Stimulated activated CD8-positive, alpha-beta memory T cell treated with anti-CD3 and anti-CD28 coated beads, Interleukin-4, amount 100 ng/mL, for 1 hour (primary cell): ENCODE data around the gene DPAGT1.
"Not testable (repeated sequence)": the region's sequence is repeated elsewhere in the genome, so short reads cannot be mapped to it uniquely, and the experiment has no call there.

Experiments used
- DNase-seq, 2 donors: peaks; one replicate each; pipeline ENCODE4 v3.0.0-alpha.2; 2020; ENCODE audit warnings: low read depth in 2 of 2, low spot score in 1 of 2

The DPAGT1 gene

DNA sequence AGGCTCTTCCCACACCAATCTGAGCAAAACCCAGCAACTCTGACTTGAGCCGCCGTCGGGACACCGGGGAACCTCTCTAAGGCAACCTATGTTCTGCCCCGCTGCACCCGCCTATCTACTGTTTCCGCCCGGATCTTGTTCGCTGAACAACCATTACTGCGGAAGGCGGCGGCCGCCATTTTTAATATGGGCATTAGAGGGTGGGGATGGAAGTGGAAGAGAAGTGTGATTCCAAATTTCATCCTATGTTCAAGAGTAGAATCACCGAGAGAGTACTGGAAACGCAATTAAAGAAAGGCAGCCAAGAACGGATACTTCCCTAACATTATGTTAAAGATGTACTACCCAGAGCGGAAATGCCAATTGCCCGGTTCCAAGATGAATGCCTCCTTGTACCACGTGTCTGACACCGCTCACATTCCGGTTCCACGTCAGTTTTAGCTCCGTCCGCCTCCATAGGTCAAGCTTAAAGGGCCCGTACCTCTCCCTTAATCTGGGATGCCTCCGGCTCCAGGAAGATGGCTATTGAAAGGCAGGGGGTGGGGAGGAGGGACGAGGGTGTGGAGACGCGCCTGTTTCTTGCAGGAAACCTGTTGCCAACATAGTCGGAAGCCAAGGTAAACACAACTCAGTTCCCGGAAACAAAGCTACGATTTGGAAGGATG, at the start of gene DPAGT1:
Gene DPAGT1 (minus strand): TSS at position 95 of the 665 bp plus-strand sequence. CDS start 198 bp downstream, outside the sequence.
- peak; percentile 63 to 74 for DNase-seq

GRCh38 chr11:119149786-119150275, 48.2 kb upstream of the DPAGT1 start:
- no peak for DNase-seq

DNA sequence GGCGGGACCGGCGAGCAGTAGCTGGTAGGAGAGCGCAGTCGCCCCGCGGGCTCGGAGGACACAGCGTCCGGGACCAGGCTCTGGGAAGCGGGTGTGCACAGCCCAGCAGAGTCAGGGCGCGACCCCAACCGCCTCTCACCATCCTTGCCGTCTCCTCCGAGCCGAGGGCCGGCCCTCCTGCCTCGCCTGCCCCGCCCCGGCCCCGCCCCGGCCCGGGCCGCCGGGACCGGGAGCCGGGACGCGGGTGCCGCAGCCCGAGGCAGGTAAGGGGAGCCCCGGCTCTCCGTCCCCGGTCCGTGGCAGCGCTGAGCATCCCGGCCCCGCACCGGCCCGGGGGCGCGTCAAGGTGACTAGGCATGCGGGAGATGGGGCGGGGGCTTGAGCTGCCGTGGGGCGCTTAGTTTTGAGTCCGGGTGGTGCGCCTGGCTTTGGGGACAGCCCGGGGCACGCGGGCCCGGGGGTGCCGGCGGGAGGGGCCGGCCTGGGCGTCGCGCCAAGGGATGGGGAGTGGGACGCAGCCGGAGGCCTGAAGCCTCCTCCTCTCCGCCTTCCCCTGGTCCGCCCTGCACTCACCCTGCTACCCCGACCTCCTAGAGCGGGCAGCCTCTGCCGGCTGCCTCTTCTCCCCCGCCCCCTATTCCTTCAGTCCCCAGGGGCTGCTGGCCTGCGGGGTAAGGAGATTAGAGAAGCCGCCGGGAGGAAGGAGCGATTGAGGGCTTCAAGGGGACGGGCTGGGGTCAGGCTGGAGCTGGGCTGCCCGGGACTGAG, 47.5 kb upstream of the DPAGT1 start, which contains the start of gene ABCG4:
Gene ABCG4 (plus strand): TSS at position 35 of the 768 bp plus-strand sequence. CDS start 914 bp downstream, outside the sequence.
- no peak for DNase-seq

GRCh38 chr11:119148720-119149017, 47.0 kb upstream of the DPAGT1 start:
- DNase-seq, result no peak

DNA sequence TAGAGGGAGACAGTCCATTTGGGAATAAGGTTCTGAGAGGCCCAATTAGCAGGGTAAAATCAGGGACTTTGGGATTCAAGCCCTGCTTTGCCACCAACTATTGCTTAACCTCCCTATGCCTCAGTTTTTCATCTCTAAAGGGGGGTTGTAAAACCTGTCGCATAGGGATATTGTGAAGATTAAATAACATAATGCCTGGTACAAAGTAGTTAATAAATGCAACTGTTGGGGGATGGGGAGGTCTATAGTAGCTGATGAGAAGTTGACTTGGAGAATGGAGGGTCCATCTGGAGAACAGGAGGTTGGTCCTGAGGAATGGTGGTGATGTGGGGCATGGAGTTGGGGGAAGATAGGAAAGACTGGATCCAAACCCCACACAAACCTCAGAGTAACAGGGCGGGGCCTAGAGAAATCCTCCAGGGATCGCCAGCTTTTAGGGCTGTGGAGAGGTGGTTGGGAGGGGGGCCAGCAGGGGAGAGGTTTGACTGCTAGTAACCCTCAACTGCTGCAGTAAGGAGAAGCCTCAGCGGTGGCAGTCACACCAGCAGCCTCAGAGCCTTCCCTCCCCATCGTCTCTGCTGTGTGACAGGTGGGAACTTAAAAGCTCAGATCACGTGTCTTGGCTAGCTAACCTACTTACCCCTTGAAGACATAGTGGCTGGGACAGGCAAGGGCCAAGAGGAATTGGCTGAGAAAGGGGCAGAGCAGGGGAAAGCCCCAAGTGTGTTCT, 46.1 kb upstream of the DPAGT1 start:
- no peak for DNase-seq

DNA sequence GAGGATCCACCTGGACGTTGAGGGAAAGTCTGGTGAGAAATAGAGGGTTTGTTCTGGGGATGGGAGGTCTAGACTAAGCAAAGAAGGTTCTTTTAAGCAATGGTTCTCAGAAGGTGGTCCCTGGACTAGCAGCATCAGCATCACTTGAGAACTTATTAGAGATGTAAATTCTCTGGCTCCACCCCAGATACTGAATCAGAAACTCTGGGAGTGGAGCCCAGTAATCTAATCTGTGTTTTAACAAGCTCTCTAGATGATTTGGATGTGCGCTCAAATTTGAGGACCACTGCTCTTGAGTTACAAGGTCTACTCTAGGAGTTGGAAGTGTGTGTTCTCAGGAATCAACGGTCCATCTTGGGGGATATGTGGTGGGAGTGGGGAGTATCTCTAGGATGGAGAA, 43.9 kb upstream of the DPAGT1 start:
- no peak for DNase-seq

DNA sequence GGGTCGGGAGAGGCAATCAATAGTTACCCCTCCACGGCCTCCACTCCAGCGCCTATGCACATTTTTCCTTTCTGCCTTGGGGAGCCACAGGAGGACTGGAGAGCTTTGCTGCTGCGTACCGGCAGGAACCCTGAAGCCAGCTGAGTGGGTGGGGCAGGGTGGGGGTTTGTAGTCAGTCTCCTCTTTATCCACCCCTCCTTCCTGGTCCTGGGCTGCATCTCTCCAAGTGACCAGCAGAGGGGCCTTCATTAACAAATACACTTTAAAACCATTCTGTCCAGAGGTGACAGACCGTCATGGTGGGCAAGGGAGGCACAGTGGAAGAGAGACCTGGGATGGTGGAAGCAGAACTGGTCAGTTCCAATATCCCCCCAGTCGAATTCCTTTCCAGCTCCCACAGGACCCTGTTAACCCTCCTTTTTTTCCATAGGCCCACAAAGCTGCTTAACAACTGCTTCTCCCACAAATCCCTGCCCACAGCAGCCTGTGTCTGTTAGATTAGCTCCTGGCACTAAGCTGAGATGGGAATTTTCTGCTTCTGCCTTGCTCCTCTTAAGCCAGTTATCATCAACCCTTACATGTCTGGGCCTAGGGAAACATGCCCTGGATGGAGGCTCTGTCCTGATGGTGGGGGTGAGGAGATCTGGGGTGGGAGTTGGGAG, 43.3 kb upstream of the DPAGT1 start:
- no peak for DNase-seq

- not testable (repeated sequence) for DNase-seq
These were observed 37.6 kb upstream of the DPAGT1 start for GRCh38 chr11:119139276-119139675.

DNA sequence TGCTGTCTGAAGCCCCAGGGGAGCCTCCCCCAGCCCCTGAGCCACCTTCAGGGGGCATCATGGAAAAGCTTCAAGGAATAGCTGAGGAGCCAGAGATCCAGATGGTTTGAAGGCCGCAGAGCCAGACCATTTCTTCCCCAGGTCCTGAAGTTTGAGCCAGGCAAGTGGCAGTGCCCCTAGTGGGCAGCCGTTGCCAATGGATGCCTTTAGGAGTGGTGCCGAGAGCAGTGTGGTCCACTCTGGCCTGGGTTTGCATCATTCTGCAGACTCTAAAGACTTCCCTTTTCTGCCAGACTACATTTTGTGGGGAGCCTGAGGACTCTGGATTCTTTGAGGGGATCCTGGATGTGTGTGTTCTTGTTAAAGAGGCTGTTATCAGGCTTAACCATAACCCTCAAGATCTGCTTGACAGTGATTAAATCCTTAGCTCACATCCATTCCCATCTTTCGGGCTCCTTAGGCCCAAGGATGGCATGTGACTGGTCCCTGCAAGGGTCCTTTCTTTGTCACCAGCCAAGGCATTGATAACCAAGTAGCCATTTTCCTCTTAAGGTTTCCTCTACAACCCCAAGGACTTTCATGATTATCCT, 32.8 kb upstream of the DPAGT1 start:
- DNase-seq, result no peak

GRCh38 chr11:119130662-119131061, 29.0 kb upstream of the DPAGT1 start:
- no peak for DNase-seq

- DNase-seq, result no peak
These were observed 25.1 kb upstream of the DPAGT1 start for GRCh38 chr11:119126675-119127268.

DNA sequence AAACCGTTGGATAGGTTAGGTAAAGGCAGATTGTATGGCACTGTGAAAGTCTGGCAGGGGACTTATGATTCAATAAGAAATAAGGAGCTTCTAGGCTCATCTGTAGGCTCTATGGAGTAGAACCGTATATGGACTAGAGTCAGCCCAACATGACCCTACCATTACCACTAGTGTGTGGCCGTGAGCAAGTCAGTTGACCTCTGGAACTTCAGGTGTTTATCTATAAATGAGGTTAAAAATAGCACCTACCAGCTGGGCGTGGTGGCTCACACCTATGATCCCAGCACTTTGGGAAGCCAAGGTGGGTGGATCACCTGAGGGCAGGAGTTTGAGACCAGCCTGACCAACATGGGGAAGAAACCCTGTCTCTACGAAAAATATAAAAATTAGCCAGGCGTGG, 24.2 kb upstream of the DPAGT1 start:
- DNase-seq, result no peak

DNA sequence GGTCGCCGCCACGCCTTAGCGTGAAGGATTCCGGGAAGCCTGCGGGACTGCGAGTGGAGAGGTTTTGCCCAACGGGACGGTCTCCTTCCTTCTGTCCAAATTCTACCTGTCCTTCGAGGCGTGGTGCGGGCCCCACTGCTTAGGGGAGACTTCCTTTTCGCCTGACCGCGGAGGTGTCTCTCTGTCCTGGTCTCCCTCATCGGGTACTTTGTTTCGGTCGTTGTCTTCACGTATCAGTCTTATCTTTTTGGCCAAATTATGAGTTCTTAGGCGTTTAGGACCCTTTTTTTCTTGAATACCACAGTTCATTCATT, 20.1 kb upstream of the DPAGT1 start:
- no peak for DNase-seq

GRCh38 chr11:119121008-119121810, 19.6 kb upstream of the DPAGT1 start, which contains the start of gene HINFP:
Gene HINFP, plus strand, starts transcription at chr11:119121580. Its CDS starts 5,365 bp downstream, at chr11:119126945.
- peak; percentile 99 to 100 for DNase-seq

- no peak for DNase-seq
These were observed 19.0 kb upstream of the DPAGT1 start for GRCh38 chr11:119120639-119121007.

DNA sequence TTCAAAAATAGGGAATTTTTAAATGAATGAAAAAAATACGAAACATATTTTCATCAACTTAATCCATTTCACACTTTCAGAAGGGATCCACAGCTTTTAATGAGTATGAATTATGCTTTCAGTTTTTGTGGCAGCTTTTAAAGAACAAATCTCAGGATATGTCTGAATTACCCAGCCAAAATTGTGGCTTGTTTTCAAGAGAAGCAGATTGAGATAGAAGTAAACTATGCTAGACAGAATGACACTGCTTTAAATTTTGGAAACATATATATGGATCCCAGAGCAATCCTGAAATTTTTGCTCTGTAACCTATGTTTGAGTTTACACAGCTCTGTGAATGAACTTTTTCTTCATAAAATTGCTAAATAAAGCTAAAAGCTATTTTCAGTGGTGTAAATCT, 17.3 kb upstream of the DPAGT1 start:
- no peak for DNase-seq

DNA sequence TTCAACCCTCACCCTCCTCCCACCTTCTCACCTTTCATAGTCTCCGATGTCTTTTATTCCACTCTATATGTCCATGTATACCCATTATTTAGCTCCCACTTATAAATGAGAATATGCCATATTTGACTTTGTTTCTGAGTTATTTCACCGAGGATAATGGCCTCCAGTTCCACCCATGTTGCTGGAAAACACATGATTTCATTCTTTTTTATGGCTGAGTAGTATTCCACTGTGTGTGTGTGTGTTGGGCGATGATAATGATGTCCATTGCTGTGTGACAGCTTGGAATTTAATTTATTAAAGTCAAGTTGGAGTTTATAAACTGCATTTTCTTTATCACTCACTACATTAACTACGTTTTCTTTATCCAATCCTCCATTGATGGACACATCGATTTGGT, 16.6 kb upstream of the DPAGT1 start:
- DNase-seq, result no peak

DNA sequence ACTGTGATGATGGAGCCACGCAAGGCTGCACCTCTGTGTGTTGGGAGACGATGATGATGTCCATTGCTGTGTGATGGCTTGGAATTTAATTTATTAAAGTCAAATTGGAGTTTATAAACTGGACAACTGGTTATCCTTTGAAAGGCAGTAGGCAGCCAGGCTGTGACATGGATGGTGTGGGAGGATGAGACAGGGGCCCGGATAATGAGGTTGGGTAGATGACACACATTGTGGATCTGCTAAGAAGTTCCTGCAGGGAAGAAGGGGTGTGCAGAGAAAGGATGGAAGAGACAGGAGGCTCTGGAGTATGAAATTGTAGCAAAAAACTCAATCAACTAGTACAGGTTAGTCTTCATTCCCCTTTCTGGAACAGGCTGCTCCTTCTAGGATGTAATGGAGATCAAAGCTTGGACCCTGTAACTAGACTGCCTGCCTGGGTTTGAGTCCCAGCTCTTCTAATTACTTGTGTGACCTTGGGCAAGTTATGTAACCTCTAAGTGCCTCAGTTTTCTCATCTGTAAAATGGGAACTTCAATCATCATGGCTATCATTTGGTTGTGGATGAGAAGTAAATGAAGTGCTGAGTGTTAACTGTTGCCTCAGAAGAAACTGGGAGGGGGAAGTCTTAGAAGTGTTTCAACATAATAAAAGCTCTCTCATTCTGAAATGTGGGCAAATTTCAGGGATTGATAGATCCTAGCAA, 15.5 kb upstream of the DPAGT1 start:
- DNase-seq, result no peak

GRCh38 chr11:119116601-119117000, 14.9 kb upstream of the DPAGT1 start:
- DNase-seq, result no peak
